ENCODE data around the gene SNX8. TPM values are rescaled to one million over a fixed set of nuclear protein-coding genes. Genes with fewer than 3 reads are reported as not detected.

The SNX8 gene
- total and polyA plus RNA-seq, 9 of the 15 experiments (the other 6 are each of a cell fraction or from before 2014, with no cell fraction given): 2.7 to 51.6 (median 16.9) TPM

GRCh38 chr7:2210551-2211258, 103.5 kb downstream of the SNX8 start:
- Histone ChIP-seq H3K36me3 (ENCODE audit: control insufficient read depth, insufficient read depth, low read length) (peaks cover 76% of the 10 kb centered on the region; the same call in 2 of the 3 replicates), H3K9ac (ENCODE audit: insufficient read depth in 1 of 2, low read depth in 2 of 2, low read length in 2 of 2) (no peak overlapping the region), H3K9me1 (ENCODE audit: control insufficient read depth, insufficient read depth, low read length) (no peaks in the 10 kb centered on the region), H3K79me2 (ENCODE audit: control insufficient read depth, insufficient read depth, low read length) (no peaks in the 10 kb centered on the region), H3K27me3 (ENCODE audit: control insufficient read depth in 2 of 2, insufficient read depth in 2 of 2, low read length in 2 of 2) (no peaks in the 10 kb centered on the region), H3K9me3 (replicated peaks; ENCODE audit: control insufficient read depth, insufficient read depth, low read depth, low read length) (0 out of 2 replicates have a peak, but pooled peaks cover 2% of the 10 kb centered on the region), H4K20me1 (replicated peaks; ENCODE audit: control insufficient read depth, insufficient read depth, low read length) (no peaks in the 10 kb centered on the region; the same call in none of the 2 replicates), H3K4me1 (replicated peaks in 1 of 2; ENCODE audit: control insufficient read depth in 2 of 2, insufficient read depth in 2 of 2, low read length in 2 of 2) (peaks cover 0 to 10% of the 10 kb centered on the region in 2 experiments; a peak in 1 of 5 replicates), H3K27ac (ENCODE audit: extremely low read depth, low read depth, low read length) (no peak overlapping the region), H3K4me3 (no peak overlapping the region), H3K4me2 (ENCODE audit: insufficient read depth, low read length) (no peak overlapping the region), H2AFZ (ENCODE audit: low read depth, low read length) (no peak overlapping the region)
- intact Hi-C loops (cut with micrococcal nuclease): no loop called here
- in situ Hi-C loops (cut with MboI): no loop called here
- DNase-seq (ENCODE audit: extremely low read depth in 1 of 4, low spot score in 3 of 4): no peak
- BruUV-seq (replicated peaks): no TSS peak
- ATAC-seq: no peak
- POLR2A ChIA-PET: interaction anchor here (0.5 kb wide), 1 partner anchor 144 kb away, joined by 3 read pairs; the partner anchor contains the start of gene EIF3B
- WGBS (ENCODE audit: insufficient coverage, low coverage, missing lambda C conversion rate): 93% methylated on average over 22 of the region's 30 CpGs
- CTCF ChIA-PET (ENCODE audit: low intra/inter-chr PET ratio): no interaction called here
- no peak for FAIRE-seq
- no peak for TF ChIP-seq E2F8 (IDR thresholded peaks at IDR 0.05; ENCODE audit: low read depth, partially characterized antibody)
- TF ChIP-seq ARID3A (IDR thresholded peaks at IDR 0.05; ENCODE audit: borderline replicate concordance, low read depth, low read length): no peak
- TF ChIP-seq, protein P1, sequence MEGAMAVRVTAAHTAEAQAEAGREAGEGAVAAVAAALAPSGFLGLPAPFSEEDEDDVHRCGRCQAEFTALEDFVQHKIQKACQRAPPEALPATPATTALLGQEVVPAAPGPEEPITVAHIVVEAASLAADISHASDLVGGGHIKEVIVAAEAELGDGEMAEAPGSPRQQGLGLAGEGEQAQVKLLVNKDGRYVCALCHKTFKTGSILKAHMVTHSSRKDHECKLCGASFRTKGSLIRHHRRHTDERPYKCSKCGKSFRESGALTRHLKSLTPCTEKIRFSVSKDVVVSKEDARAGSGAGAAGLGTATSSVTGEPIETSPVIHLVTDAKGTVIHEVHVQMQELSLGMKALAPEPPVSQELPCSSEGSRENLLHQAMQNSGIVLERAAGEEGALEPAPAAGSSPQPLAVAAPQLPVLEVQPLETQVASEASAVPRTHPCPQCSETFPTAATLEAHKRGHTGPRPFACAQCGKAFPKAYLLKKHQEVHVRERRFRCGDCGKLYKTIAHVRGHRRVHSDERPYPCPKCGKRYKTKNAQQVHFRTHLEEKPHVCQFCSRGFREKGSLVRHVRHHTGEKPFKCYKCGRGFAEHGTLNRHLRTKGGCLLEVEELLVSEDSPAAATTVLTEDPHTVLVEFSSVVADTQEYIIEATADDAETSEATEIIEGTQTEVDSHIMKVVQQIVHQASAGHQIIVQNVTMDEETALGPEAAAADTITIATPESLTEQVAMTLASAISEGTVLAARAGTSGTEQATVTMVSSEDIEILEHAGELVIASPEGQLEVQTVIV (CRISPR knock-in tag; IDR thresholded peaks at IDR 0.05; ENCODE audit: borderline replicate concordance): no peak
- no peak for TF ChIP-seq TCF3 (CRISPR knock-in tag; IDR thresholded peaks at IDR 0.05)
- TF ChIP-seq PBX2 (CRISPR knock-in tag; IDR thresholded peaks at IDR 0.05; ENCODE audit: low read depth): no peak
- TF ChIP-seq PBX2 (tag; conservative IDR thresholded peaks at IDR 0.05; ENCODE audit: low read depth): no peak
- TF ChIP-seq RBM39 (optimal IDR thresholded peaks at IDR 0.05; ENCODE audit: low read depth, low read length): no peak

Measured in K562 (cell line).